Mesothelial cell of epicardium (in vitro differentiated cells): Measurements from ENCODE around the gene INPP5F. TPM values are rescaled to one million over a fixed set of nuclear protein-coding genes. Genes with fewer than 3 reads are reported as not detected.

Source experiments
- DNase-seq, 2 experiments: peaks; one replicate each; pipeline ENCODE4 v3.0.0; 2021; ENCODE audit warnings: low spot score in 2 of 2; ENCODE audit not compliant: unreplicated experiment in 2 of 2
- H3K27ac Mint-ChIP-seq: 2 replicates; pipeline ENCODE4 v1.8.0; 2021; ENCODE audit warnings: mixed read lengths
- H3K27me3 Mint-ChIP-seq: 2 replicates; pipeline ENCODE4 v1.8.0; 2021; ENCODE audit warnings: low read depth, mixed read lengths
- H3K36me3 Mint-ChIP-seq: 2 replicates; pipeline ENCODE4 v1.8.0; 2021; ENCODE audit warnings: mixed read lengths
- H3K4me1 Mint-ChIP-seq: 2 replicates; pipeline ENCODE4 v1.8.0; 2021; ENCODE audit warnings: mixed read lengths
- H3K4me3 Mint-ChIP-seq: 2 replicates; pipeline ENCODE4 v1.8.0; 2021; ENCODE audit warnings: mild to moderate bottlenecking, moderate library complexity, mixed read lengths
- H3K9me3 Mint-ChIP-seq: 2 replicates; pipeline ENCODE4 v1.8.0; 2021; ENCODE audit warnings: mixed read lengths
- total RNA-seq: library from RNA; stranded (reverse); gene quantifications from 3 replicates; pipeline ENCODE4 v1.2.1, GENCODE V29; 2021
- TF ChIP-seq, protein P1 (sequence below): fragments of 200-600 bp; sonication (generic); IDR thresholded peaks from one replicate; pipeline ENCODE4 v1.5.0; 2021; ENCODE audit warnings: antibody characterized with exemption; ENCODE audit not compliant: unreplicated experiment

Gene INPP5F
- total RNA-seq, 1 donor from 2014 or later: 56.5 TPM

DNA sequence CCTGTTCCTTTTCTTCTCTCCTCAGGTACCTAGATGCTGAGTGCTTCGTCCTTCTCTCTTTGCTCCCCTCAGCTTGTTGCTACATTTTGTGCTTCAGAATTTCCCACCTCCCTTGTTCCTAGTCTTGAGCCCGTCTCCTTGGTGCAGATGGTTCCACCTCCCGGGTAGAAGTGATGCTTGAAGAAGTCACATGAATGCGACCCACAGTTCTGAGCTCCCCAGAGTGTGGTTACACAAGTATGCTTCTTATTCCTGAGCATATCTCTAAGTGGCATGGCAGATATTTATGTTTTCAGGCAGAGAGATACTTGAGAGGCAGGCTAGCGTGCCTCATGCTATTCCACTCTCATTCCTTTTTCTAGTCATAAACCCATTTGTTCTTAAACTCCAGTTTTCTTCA lies 34.0 kb downstream of the INPP5F start:
- Mint-ChIP-seq H3K36me3 (peaks cover 4% of the 10 kb centered on the region), H3K4me3 (no peak overlapping the region), H3K27ac (peak overlapping the region; percentile 2), H3K9me3 (no peaks in the 10 kb centered on the region), H3K4me1 (peaks cover 21% of the 10 kb centered on the region), H3K27me3 (no peaks in the 10 kb centered on the region)
- TF ChIP-seq, protein P1, sequence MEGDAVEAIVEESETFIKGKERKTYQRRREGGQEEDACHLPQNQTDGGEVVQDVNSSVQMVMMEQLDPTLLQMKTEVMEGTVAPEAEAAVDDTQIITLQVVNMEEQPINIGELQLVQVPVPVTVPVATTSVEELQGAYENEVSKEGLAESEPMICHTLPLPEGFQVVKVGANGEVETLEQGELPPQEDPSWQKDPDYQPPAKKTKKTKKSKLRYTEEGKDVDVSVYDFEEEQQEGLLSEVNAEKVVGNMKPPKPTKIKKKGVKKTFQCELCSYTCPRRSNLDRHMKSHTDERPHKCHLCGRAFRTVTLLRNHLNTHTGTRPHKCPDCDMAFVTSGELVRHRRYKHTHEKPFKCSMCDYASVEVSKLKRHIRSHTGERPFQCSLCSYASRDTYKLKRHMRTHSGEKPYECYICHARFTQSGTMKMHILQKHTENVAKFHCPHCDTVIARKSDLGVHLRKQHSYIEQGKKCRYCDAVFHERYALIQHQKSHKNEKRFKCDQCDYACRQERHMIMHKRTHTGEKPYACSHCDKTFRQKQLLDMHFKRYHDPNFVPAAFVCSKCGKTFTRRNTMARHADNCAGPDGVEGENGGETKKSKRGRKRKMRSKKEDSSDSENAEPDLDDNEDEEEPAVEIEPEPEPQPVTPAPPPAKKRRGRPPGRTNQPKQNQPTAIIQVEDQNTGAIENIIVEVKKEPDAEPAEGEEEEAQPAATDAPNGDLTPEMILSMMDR: no peak
- DNase-seq: no peak

DNA sequence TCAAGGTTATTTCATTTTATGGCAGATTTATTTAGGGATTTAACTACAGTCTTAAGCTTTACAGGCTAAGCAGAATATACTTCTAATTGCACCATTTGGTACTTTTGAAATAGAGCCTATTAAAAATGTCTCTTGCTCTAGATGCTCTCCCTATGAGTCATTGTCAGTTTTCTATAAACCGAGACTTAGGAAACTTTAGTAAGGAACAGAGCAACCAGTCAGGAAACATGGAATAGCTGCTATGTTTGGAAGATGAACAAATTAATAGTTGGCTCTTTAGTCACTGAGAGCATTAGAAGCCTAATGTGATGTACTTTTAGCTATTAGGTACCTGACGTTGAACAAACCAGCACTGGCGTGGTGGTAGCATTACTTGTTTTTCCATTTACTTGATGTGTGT lies 35.3 kb downstream of the INPP5F start:
- Mint-ChIP-seq H3K4me3 (no peak overlapping the region), H3K4me1 (peaks cover 12% of the 10 kb centered on the region)
- TF ChIP-seq, protein P1: no peak

DNA sequence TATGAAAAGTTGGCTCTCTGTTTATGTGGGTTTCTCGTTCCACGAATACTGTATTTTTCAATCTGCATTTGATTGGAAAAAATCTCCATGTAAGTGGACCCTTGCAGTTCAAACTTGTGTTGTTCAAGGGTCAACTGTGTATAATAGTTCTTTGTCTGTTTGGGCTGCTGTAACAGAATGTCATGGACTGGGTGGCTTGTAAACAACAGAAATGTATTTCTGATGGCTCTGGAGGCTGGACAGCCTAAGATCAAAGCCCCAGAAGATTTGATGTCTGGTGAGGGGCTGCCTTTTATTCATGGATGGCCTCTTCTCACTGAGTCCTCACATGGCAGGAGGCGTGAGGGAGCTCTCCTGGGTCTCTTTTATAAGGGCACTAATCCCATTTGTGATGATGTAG lies 36.2 kb downstream of the INPP5F start:
- no peaks in the 10 kb centered on the region for H3K9me3 Mint-ChIP-seq
- no peak for DNase-seq
- H3K27me3 Mint-ChIP-seq: no peaks in the 10 kb centered on the region
- TF ChIP-seq, protein P1: no peak
- H3K27ac Mint-ChIP-seq: no peak overlapping the region
- H3K36me3 Mint-ChIP-seq: peaks cover 4% of the 10 kb centered on the region
- H3K4me1 Mint-ChIP-seq: peaks cover 12% of the 10 kb centered on the region
- H3K4me3 Mint-ChIP-seq: no peak overlapping the region

More for the DNA sequence above, 35.3 kb downstream of the INPP5F start:
- Mint-ChIP-seq H3K27ac (no peak overlapping the region), H3K27me3 (no peaks in the 10 kb centered on the region), H3K9me3 (no peaks in the 10 kb centered on the region), H3K36me3 (peaks cover 4% of the 10 kb centered on the region)
- no peak for DNase-seq

DNA sequence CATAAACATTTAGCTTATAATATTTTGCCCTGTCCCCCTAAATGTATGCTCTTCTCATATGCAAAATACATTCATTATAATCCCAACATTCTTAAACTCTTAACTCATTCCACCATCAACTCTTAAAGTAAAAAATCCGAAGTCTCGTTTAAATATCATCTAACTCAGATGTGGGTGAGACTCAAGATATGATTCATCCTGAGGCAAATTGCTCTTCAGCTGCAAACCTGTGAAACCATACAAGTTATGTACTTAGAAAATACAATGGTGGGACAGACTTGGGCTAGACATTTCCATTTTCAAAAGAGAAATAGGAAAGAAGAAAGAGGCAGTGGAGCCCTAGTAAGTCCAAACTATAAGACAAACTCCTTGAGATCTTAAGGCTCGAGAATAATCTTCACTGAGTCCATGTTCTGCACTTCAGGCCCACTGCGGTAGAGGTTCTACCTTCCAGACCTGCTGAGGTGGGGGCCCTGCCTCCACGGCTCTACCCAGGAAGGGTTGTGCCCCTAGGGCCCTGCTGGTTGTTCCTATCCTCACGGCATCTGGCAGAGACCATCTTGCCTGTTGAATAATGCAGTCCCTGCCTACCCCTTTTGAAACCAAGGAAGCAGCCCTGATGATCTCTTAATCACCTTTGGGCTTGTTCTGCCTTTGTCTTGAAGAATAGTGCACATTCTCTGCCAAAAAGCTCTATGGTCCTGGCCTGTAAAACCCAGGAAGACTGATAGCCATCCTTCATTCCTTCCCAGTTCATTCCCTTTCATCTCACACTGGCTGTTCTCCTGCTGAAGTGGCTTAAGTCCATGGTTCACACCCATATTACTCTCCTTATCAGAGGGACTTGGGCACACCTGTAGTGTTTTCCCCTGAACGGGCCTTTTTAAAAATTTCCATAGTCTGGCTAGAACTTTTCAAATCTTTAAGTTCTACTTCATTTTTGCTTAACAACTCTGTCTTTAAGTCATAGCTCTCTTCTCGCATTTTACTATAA lies 37.3 kb downstream of the INPP5F start:
- Mint-ChIP-seq H3K27me3 (no peaks in the 10 kb centered on the region), H3K36me3 (peaks cover 2% of the 10 kb centered on the region), H3K9me3 (no peaks in the 10 kb centered on the region), H3K27ac (no peak overlapping the region), H3K4me1 (peaks cover 10% of the 10 kb centered on the region), H3K4me3 (no peak overlapping the region)
- TF ChIP-seq, protein P1: no peak
- no peak for DNase-seq

DNA sequence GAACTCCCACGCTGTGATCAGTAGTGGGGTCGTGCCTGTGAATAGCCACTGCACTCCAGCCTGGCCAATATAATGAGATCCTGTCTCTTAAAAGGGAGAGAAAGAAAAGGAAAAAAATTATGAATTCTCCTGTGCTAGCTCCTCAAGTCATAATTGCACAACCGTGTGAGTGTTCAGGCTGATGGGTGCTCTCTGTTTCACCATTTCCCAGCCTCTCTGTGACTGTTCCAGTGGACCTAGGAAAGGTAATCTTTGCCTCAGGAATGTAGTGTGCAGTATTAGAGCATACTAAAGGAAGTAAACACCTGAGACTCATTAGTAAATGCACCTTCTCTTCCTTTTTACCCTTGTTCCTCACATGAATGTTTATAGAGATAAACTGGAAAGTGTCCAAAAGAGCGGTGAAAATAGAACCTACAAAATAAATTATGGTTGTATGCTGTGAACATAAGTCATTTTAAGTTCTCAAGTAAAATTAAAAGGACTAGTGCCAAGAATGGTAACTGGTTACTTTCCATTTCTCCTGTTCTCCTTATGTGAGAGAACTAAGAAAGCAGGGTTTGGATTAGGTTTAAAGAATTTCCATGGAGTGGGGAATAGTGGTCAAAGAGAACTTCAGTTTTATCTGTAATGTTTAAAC lies 42.7 kb downstream of the INPP5F start:
- H3K9me3 Mint-ChIP-seq: peaks cover 5% of the 10 kb centered on the region
- peaks cover 10% of the 10 kb centered on the region for H3K36me3 Mint-ChIP-seq
- peak overlapping the region; percentile 78 for H3K27ac Mint-ChIP-seq
- no peaks in the 10 kb centered on the region for H3K27me3 Mint-ChIP-seq
- H3K4me3 Mint-ChIP-seq: no peak overlapping the region
- DNase-seq: no peak
- H3K4me1 Mint-ChIP-seq: peaks cover 16% of the 10 kb centered on the region
- TF ChIP-seq, protein P1: no peak
